SHP77 treated with DMSO at 0.1 percent for 48 hours (cell line): ENCODE measurements around the gene ALKBH2.

Source experiments
- DNase-seq: peaks from one replicate; lab custom pipeline; 2025; lab: John Stamatoyannopoulos, UW

ALKBH2 gene

DNA sequence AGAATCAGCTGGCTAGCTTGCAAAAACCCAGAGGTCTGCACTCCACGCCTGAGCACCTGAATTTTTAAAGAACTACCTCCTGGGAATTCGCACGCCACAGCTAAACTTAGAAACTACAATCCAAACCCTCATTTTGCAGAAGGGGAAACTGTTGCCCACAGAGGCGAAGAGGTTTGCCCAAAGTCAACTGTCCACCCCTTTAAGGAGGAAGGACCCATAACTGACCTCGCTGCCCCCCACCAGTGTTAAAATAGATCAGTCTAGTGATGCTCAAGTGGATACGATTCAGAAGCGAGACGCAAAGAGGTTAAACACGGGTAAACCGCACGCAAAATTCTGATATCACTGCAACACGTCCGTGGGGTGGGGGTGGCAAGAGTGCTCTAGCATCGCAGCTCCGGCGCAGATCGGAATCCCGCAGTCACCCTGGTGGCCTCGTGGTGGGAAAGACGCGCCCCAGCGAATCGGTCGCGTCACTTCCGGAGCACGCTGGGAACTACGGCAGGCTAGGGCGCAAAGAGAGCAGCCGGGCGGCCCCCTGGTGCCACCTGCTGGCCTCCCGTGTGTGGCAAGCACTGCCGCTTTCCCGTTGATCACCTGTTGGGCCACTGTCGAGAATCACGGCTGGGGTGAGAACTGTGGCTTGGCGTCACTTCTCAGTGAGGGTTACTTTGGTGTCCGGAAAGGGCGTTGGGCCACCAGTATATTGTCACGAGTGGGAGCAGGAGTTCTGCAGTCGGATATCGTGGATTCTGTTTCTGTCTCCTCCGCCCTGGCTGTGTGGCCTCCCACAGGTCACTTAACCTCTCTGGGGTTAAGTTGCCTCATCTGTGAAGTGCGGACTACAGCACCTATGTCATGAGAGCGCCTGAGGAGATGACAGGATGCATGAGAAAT is at the start of gene ALKBH2:
TSS of gene ALKBH2 (minus strand) at position 451 of the 897 bp plus-strand sequence. CDS start 686 bp downstream, outside the sequence.
- DNase-seq = peak; percentile 81

- no peak for DNase-seq
Measured at GRCh38 chr12:109140560-109140959, 47.3 kb upstream of the ALKBH2 start.

GRCh38 chr12:109139791-109140190 is 46.5 kb upstream of the ALKBH2 start:
- no peak for DNase-seq

DNA sequence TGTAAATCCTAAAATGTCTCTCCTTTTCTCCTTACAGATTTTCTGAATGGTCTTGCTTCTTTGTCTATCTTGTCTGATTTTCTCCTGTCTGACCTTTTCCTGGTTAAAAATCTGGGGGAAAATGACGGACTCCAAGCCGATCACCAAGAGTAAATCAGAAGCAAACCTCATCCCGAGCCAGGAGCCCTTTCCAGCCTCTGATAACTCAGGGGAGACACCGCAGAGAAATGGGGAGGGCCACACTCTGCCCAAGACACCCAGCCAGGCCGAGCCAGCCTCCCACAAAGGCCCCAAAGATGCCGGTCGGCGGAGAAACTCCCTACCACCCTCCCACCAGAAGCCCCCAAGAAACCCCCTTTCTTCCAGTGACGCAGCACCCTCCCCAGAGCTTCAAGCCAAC is 46.1 kb upstream of the ALKBH2 start:
- DNase-seq = no peak

GRCh38 chr12:109137055-109137454 is 43.8 kb upstream of the ALKBH2 start:
- DNase-seq = no peak

DNA sequence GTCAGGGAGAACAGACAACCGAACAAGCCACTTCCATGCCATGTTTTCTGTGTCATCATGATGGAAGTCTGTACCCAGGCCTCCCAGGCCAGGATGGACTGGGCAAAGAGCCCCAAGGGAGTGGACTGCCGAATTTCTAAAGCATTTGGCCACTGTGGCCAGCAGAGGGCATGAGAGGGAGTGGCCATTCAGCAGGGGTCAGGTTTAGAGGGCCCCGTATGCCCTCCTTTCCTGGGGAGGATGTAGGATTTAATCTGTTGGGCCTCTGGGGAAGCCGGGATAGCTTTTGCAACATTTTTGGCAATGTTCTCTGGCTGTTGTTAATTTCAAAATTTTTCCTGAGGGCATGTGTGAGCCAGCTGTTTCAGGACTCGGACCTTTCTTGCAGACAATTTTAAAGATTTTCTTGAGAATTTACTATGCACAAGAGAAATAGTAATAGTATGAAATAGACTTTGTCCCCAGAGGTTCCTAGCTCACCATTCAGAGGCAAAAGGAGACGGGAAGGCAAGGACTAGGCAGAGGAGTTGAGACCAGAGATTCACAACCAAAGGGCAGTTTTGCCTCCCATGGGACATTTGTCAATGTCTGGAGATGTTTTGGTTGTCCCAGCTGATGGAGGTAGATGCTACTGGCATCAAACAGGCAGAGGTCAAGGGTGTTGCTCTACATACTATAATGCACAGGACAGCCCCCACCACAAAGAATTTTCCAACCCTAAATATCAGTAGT is 41.1 kb upstream of the ALKBH2 start:
- no peak for DNase-seq

- peak; percentile 28 for DNase-seq
Measured at GRCh38 chr12:109131154-109132050, 38.1 kb upstream of the ALKBH2 start.

- no peak for DNase-seq
Measured at GRCh38 chr12:109130297-109131153, 37.3 kb upstream of the ALKBH2 start.

GRCh38 chr12:109127533-109128242 is 34.4 kb upstream of the ALKBH2 start:
- no peak for DNase-seq

DNA sequence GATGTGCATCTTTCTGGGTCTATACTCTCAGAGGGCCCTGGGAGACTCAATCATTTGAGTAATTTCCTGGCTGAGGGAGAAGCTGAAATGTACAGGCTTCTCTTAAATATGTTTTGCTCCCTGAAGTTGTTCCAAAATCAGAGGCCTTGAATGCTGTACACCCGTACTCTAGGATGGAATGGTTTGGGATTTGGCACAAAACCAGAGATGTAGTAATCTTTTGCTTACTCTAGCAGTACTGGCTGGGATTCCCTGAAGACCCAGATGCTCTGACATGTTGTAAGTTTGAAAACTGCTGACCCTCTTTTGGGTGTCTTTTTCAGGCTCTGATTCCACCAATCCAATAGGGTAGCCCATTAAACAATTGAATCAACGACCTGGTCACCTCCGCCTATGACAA is 33.5 kb upstream of the ALKBH2 start:
- DNase-seq = no peak

DNA sequence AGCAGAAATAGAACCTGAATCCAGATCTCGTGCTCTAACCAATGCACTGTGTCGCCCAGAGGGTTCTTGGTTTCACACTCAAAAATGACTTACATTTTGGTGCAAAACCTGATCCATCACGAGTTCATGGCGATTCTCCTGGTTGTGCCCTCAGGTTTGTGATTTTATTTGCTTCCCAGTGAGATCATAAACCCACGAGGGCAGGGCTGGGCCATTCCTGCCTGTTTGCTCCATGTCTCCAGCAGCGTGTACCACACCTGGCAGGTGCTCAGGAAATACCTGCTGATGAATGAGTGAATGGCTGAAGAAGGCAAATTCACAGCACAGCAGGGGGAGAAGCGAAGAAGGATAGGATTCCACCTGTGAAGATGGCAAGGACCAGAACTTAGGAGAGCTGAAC is 32.5 kb upstream of the ALKBH2 start:
- DNase-seq = no peak

DNA sequence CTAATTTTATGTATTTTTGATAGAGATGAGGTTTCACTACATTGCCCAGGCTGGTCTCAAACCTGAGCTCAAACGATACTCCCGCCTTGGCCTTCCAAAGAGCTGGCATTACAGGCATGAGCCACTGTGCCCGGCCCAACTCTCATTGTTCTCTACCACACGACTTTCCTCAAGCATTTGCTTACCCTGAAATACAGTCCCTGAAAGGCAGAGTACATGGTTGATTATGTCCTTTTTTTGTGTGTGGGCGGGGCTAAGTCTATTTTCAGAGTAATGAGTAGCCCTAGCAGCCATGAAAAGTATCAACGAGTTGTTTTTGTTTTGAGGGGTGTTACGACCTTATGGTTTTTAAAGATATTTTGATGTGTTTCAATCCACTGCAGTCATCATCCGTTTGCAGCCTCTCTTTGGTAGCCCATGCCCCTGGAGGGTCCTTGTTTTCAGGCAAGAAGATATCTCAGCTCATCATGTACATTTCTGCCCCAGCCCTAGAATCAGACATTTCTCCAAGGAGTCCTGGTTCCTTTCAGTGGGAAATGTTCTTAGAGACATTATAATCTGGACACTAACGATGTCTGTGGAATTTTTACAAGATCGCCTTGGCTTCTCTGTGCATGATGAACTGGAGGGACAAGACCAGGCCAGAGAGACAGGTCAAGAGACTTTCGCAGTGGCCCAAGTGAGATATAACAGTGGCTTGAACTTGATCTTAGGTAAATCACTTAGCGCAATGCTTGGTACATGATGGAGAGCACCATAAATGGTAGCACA is 31.8 kb upstream of the ALKBH2 start:
- DNase-seq = no peak

DNA sequence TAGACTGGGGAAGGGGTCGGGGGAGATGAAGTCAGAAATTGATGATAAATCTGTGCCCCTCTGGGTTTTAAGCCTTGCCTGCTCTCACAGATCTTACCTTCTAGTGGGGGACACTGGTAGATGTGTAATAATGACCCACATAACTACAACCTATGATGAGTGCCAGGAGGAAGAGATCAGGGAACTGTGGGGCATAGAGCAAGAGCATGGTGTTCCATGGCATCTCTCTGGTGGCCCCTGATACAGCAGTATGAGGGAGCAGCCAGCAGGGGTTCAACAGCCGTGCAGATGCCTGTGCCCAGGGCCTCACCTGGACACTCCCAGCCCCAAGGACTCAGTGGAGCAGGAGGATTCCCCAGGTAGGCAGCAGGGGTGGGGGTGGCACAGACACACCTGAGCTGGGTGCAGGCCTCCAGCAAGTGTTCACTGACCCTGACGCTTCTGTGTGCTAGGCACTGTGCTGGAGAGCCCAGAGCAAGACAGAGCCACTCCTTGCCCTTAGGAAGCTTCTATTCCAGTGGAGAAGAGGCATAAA is 28.1 kb upstream of the ALKBH2 start:
- no peak for DNase-seq

- no peak for DNase-seq
Measured at GRCh38 chr12:109120557-109120956, 27.3 kb upstream of the ALKBH2 start.

GRCh38 chr12:109120095-109120494 is 26.8 kb upstream of the ALKBH2 start:
- no peak for DNase-seq

- DNase-seq = no peak
Measured at GRCh38 chr12:109116611-109116949, 23.3 kb upstream of the ALKBH2 start.

- no peak for DNase-seq
Measured at GRCh38 chr12:109115758-109116610, 22.7 kb upstream of the ALKBH2 start, which contains the start of gene ACACB. Gene ACACB (plus strand): TSS chr12:109116587. CDS start chr12:109139406, 22,819 bp downstream.

DNA sequence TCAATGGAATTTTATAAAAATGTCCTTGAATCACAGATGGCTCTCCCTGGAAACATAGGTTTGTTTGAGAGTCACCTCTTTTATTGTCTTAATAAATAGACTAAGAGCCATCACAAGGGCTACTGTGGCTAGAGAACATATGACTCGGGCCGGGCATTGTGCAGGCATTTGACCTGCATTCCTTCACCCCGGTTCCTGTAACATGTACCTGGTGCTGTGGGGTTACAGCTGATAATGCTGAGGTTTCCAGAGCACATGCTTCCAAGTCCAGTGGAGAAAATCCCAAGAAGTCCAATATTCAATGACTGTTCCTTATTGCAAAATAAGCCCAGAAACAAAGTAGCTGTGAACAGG is 22.1 kb upstream of the ALKBH2 start:
- DNase-seq = no peak

DNA sequence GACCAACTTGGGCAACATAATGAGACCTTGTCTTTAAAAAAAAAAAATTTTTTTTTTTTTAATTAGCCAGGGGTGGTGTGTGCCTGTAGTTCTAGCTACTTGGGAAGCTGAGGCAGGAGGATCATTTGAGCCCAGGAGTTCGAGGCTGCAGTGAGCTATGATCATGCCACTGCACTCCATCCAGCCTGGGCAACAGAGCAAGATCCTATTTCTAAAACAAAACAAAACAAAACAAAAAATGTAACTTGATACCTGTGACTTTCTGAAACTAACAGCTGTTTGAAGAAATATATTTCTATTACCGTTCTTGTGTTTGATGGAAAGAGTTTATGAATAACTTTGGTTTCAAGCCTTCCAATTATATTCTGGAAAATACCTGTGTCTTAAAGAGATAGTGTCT is 21.4 kb upstream of the ALKBH2 start:
- no peak for DNase-seq
